ENCODE measurements around the gene TRIM58. TPM values are rescaled to one million over a fixed set of nuclear protein-coding genes. Genes with fewer than 3 reads are reported as not detected.

Gene TRIM58
- total and polyA plus RNA-seq, 9 of the 15 experiments (the other 6 are each of a cell fraction or from before 2014, with no cell fraction given): 3.8 to 19.1 (median 7.2) TPM

DNA sequence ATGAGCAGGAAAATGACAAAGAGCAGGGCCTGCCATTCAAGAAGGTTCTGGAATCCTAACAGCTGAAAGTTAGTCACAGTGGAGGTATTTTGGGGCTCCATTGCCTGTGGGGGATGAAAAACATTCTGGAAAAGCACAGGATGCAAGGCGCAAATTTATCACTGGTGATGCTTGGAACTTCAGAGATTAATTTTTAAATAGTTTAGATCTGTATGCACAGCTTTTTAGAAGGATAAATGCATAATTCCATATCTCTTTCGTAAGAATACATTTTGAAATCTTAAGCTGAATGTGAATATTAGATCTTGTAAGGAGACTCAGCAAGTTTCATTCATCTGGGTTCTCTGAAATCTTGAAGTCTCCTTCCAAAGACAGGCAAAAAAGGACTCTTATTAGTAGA lies 15.2 kb upstream of the TRIM58 start, which contains the start of gene OR11L1 (continued):
- TF ChIP-seq CHD2 (IDR thresholded peaks at IDR 0.05; ENCODE audit: low read depth, low read length) (no peak), SP2 (IDR thresholded peaks at IDR 0.05; ENCODE audit: extremely low read depth, low read depth, low read length, poor library complexity, severe bottlenecking) (no peak), ZNF24 (IDR thresholded peaks at IDR 0.05) (no peak), ZNF263 (CRISPR knock-in tag; IDR thresholded peaks at IDR 0.05; ENCODE audit: borderline replicate concordance) (no peak), CCAR2 (IDR thresholded peaks at IDR 0.05; ENCODE audit: low read depth, low read length) (no peak), SMARCB1 (IDR thresholded peaks at IDR 0.05; ENCODE audit: insufficient read length, low read depth) (no peak), ILF3 (IDR thresholded peaks at IDR 0.05; ENCODE audit: borderline replicate concordance) (no peak), ZNF253 (CRISPR knock-in tag; conservative IDR thresholded peaks at IDR 0.05) (no peak), DDX20 (tag; IDR thresholded peaks at IDR 0.05; ENCODE audit: low read depth) (no peak), ZNF324 (CRISPR knock-in tag; IDR thresholded peaks at IDR 0.05) (no peak), GATA2 (CRISPR knock-in tag; IDR thresholded peaks at IDR 0.05) (no peak), MTA2 (IDR thresholded peaks at IDR 0.05; ENCODE audit: low read depth) (no peak), JUN (IDR thresholded peaks at IDR 0.05; ENCODE audit: borderline replicate concordance, low read depth, low read length) (no peak), JUN (CRISPR knock-in tag; IDR thresholded peaks at IDR 0.05; ENCODE audit: borderline replicate concordance) (no peak), RCOR1 (IDR thresholded peaks at IDR 0.05; ENCODE audit: borderline replicate concordance in 1 of 2, low read depth in 2 of 2, low read length in 2 of 2) (no peak)
- TF ChIP-seq, protein P1, sequence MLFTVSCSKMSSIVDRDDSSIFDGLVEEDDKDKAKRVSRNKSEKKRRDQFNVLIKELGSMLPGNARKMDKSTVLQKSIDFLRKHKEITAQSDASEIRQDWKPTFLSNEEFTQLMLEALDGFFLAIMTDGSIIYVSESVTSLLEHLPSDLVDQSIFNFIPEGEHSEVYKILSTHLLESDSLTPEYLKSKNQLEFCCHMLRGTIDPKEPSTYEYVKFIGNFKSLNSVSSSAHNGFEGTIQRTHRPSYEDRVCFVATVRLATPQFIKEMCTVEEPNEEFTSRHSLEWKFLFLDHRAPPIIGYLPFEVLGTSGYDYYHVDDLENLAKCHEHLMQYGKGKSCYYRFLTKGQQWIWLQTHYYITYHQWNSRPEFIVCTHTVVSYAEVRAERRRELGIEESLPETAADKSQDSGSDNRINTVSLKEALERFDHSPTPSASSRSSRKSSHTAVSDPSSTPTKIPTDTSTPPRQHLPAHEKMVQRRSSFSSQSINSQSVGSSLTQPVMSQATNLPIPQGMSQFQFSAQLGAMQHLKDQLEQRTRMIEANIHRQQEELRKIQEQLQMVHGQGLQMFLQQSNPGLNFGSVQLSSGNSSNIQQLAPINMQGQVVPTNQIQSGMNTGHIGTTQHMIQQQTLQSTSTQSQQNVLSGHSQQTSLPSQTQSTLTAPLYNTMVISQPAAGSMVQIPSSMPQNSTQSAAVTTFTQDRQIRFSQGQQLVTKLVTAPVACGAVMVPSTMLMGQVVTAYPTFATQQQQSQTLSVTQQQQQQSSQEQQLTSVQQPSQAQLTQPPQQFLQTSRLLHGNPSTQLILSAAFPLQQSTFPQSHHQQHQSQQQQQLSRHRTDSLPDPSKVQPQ (CRISPR knock-in tag; IDR thresholded peaks at IDR 0.05; ENCODE audit: borderline replicate concordance): no peak
- TF ChIP-seq, protein P2, sequence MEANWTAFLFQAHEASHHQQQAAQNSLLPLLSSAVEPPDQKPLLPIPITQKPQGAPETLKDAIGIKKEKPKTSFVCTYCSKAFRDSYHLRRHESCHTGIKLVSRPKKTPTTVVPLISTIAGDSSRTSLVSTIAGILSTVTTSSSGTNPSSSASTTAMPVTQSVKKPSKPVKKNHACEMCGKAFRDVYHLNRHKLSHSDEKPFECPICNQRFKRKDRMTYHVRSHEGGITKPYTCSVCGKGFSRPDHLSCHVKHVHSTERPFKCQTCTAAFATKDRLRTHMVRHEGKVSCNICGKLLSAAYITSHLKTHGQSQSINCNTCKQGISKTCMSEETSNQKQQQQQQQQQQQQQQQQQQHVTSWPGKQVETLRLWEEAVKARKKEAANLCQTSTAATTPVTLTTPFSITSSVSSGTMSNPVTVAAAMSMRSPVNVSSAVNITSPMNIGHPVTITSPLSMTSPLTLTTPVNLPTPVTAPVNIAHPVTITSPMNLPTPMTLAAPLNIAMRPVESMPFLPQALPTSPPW (CRISPR knock-in tag; IDR thresholded peaks at IDR 0.05): no peak
- TF ChIP-seq, protein P3, sequence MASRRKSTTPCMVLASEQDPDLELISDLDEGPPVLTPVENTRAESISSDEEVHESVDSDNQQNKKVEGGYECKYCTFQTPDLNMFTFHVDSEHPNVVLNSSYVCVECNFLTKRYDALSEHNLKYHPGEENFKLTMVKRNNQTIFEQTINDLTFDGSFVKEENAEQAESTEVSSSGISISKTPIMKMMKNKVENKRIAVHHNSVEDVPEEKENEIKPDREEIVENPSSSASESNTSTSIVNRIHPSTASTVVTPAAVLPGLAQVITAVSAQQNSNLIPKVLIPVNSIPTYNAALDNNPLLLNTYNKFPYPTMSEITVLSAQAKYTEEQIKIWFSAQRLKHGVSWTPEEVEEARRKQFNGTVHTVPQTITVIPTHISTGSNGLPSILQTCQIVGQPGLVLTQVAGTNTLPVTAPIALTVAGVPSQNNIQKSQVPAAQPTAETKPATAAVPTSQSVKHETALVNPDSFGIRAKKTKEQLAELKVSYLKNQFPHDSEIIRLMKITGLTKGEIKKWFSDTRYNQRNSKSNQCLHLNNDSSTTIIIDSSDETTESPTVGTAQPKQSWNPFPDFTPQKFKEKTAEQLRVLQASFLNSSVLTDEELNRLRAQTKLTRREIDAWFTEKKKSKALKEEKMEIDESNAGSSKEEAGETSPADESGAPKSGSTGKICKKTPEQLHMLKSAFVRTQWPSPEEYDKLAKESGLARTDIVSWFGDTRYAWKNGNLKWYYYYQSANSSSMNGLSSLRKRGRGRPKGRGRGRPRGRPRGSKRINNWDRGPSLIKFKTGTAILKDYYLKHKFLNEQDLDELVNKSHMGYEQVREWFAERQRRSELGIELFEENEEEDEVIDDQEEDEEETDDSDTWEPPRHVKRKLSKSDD (conservative IDR thresholded peaks at IDR 0.05; ENCODE audit: low read length): no peak
